Panc1 (cell line): ENCODE results near the gene GNE. TPM values are rescaled to one million over a fixed set of nuclear protein-coding genes. Genes with fewer than 3 reads are reported as not detected.

Experiments used
- ATAC-seq: fragments of 200-7000 bp; cut with Tn5 transposase; 2 replicates; pipeline ENCODE4 v1.9.1; 2020; ENCODE audit warnings: mild to moderate bottlenecking, moderate library complexity
- BruUV-seq: library from RNA; stranded (reverse); fragments of 400-500 nt; replicated peaks from 2 replicates; lab custom pipeline; 2021; lab: Mats Ljungman, UMichigan
- CTCF ChIA-PET: fragments of 300-600 bp; sonication (Branson Sonifier 250); formaldehyde crosslinking; loops from one replicate; lab custom pipeline; 2022; ENCODE audit warnings: antibody characterized with exemption; lab: Charles Lee
- POLR2A ChIA-PET: fragments of 300-600 bp; sonication (Branson Sonifier 250); formaldehyde crosslinking; loops from one replicate; lab custom pipeline; 2022; ENCODE audit warnings: antibody characterized with exemption; lab: Charles Lee
- DNase-seq: peaks from one replicate; pipeline ENCODE4 v3.0.0-alpha.2; 2010; ENCODE audit warnings: low read depth, low spot score
- H3K27ac ChIP-seq: 2 replicates; pipeline ENCODE4 v1.5.1; 2011; ENCODE audit warnings: mild to moderate bottlenecking, low read length, inconsistent platforms
- H3K27me3 ChIP-seq: fragments of 200-500 bp; sonication (Bioruptor generic); 2 replicates; pipeline ENCODE4 v1.6.0; 2014; ENCODE audit warnings: low read length, inconsistent platforms; ENCODE audit not compliant: control insufficient read depth, insufficient read depth
- H3K36me3 ChIP-seq: fragments of 200-500 bp; sonication (Bioruptor generic); 2 replicates; pipeline ENCODE4 v1.5.1; 2014; ENCODE audit warnings: inconsistent platforms, mild to moderate bottlenecking, low read length, moderate library complexity; ENCODE audit not compliant: control insufficient read depth, insufficient read depth
- H3K4me1 ChIP-seq: 2 replicates; pipeline ENCODE4 v1.5.1; 2011; ENCODE audit warnings: inconsistent platforms, mild to moderate bottlenecking, low read length, moderate library complexity; ENCODE audit not compliant: control insufficient read depth, insufficient read depth
- H3K4me3 ChIP-seq, 2 experiments: 2 replicates each; pipeline ENCODE4 v1.5.1; 2011 to 2012; ENCODE audit warnings: low read depth in 2 of 2, low read length in 2 of 2, mild to moderate bottlenecking in 2 of 2, inconsistent platforms in 1 of 2, moderate library complexity in 1 of 2
- H3K9me3 ChIP-seq: fragments of 200-500 bp; sonication (Bioruptor generic); 2 replicates; pipeline ENCODE4 v1.5.1; 2014; ENCODE audit warnings: low read depth, mild to moderate bottlenecking, inconsistent platforms, low read length, moderate library complexity; ENCODE audit not compliant: control insufficient read depth, insufficient read depth
- POLR2AphosphoS5 ChIP-seq: IDR thresholded peaks from 2 replicates; pipeline ENCODE4 v1.6.1; 2012; ENCODE audit warnings: mild to moderate bottlenecking, low read depth, low read length, moderate library complexity
- SIN3A ChIP-seq: IDR thresholded peaks from 2 replicates; pipeline ENCODE4 v1.6.1; 2012; ENCODE audit warnings: low read depth, mild to moderate bottlenecking, low read length, moderate library complexity, borderline replicate concordance; ENCODE audit not compliant: insufficient read depth
- TCF7L2 ChIP-seq: IDR thresholded peaks from 2 replicates; pipeline ENCODE4 v1.6.1; 2011; ENCODE audit warnings: mild to moderate bottlenecking, low read depth, low read length, inconsistent platforms
- in situ Hi-C: cut with HindIII; loops from 2 replicates; pipeline ENCODE4 v1.10.0; 2016; ENCODE audit warnings: low sequenced_read_pairs, low pct_unique_long_range_greater_than_20kb
- intact Hi-C: fragments of 100-400 bp; cut with micrococcal nuclease; formaldehyde crosslinking; loops from one replicate; pipeline ENCODE4 v1.10.0; 2022; ENCODE audit not compliant: unreplicated experiment
- total RNA-seq: library from RNA; stranded (reverse); gene quantifications from one replicate; pipeline ENCODE4 v1.2.1, GENCODE V29; 2021; ENCODE audit not compliant: unreplicated experiment
- TF ChIP-seq, protein P1 (sequence below), 2 experiments: IDR thresholded peaks; 2 replicates each; pipeline ENCODE4 v1.6.1; 2011 to 2012; ENCODE audit warnings: low read depth in 2 of 2, control low read depth in 1 of 2, low read length in 1 of 2, mild to moderate bottlenecking in 1 of 2, moderate library complexity in 1 of 2; ENCODE audit not compliant: insufficient read depth in 1 of 2
- TF ChIP-seq, protein P2 (sequence below): fragments of 450-650 bp; IDR thresholded peaks from 2 replicates; pipeline ENCODE4 v1.5.1; 2017; ENCODE audit warnings: mild to moderate bottlenecking

GNE gene
- total RNA-seq, 1 experiment from 2014 or later: 107 TPM

DNA sequence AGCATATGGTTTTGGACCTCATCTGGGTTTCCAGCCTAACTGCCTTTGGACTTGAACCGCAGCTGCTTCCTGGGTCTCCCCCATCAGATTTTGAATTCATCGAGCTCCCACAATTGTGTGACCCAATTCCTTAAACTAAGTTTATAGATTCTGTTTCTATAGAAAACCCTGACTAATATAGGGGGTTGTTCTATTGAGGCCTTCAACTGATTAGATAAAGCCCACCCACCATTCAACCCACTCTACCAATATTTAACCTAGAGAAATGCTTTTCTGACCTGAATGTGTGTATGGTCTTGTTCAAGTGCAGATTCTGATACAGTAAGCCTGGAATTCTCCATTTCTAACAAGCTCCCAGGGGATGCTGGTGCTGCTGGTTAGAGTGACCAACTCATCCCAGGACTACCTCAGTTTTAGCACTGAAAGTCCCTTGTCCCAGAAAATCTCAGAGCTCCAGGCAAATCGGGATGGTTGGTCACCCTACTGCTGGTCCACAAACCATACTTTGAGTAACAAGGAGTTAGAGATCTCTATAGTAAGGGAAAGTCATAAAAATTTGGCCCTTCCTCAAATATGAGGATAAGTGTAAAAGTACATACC, 31.7 kb upstream of the GNE start:
- intact Hi-C loops (no loop called here), in situ Hi-C loops (no loop called here)
- BruUV-seq: no TSS peak
- CTCF ChIA-PET: no interaction called here
- H3K36me3 ChIP-seq: no peaks in the 10 kb centered on the region
- TF ChIP-seq, protein P1, sequence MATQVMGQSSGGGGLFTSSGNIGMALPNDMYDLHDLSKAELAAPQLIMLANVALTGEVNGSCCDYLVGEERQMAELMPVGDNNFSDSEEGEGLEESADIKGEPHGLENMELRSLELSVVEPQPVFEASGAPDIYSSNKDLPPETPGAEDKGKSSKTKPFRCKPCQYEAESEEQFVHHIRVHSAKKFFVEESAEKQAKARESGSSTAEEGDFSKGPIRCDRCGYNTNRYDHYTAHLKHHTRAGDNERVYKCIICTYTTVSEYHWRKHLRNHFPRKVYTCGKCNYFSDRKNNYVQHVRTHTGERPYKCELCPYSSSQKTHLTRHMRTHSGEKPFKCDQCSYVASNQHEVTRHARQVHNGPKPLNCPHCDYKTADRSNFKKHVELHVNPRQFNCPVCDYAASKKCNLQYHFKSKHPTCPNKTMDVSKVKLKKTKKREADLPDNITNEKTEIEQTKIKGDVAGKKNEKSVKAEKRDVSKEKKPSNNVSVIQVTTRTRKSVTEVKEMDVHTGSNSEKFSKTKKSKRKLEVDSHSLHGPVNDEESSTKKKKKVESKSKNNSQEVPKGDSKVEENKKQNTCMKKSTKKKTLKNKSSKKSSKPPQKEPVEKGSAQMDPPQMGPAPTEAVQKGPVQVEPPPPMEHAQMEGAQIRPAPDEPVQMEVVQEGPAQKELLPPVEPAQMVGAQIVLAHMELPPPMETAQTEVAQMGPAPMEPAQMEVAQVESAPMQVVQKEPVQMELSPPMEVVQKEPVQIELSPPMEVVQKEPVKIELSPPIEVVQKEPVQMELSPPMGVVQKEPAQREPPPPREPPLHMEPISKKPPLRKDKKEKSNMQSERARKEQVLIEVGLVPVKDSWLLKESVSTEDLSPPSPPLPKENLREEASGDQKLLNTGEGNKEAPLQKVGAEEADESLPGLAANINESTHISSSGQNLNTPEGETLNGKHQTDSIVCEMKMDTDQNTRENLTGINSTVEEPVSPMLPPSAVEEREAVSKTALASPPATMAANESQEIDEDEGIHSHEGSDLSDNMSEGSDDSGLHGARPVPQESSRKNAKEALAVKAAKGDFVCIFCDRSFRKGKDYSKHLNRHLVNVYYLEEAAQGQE (IDR thresholded peaks at IDR 0.05; ENCODE audit: insufficient read depth in 1 of 2, low read depth in 2 of 2, low read length in 1 of 2): no peak
- TF ChIP-seq, protein P2, sequence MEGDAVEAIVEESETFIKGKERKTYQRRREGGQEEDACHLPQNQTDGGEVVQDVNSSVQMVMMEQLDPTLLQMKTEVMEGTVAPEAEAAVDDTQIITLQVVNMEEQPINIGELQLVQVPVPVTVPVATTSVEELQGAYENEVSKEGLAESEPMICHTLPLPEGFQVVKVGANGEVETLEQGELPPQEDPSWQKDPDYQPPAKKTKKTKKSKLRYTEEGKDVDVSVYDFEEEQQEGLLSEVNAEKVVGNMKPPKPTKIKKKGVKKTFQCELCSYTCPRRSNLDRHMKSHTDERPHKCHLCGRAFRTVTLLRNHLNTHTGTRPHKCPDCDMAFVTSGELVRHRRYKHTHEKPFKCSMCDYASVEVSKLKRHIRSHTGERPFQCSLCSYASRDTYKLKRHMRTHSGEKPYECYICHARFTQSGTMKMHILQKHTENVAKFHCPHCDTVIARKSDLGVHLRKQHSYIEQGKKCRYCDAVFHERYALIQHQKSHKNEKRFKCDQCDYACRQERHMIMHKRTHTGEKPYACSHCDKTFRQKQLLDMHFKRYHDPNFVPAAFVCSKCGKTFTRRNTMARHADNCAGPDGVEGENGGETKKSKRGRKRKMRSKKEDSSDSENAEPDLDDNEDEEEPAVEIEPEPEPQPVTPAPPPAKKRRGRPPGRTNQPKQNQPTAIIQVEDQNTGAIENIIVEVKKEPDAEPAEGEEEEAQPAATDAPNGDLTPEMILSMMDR: no peak
- no peak for TF ChIP-seq TCF7L2
- POLR2A ChIA-PET: interaction anchor here (1.3 kb wide), 1 partner anchor 36 kb away, joined by 3 read pairs; no protein-coding TSS in a partner anchor
- H3K4me1 ChIP-seq: peaks cover 12% of the 10 kb centered on the region; the same call in 1 of the 2 replicates
- H3K27me3 ChIP-seq: no peaks in the 10 kb centered on the region
- H3K9me3 ChIP-seq: no peaks in the 10 kb centered on the region
- H3K27ac ChIP-seq: peak overlapping the region; percentile 52
- ATAC-seq (no peak), DNase-seq (no peak)
- no peak overlapping the region for H3K4me3 ChIP-seq

DNA sequence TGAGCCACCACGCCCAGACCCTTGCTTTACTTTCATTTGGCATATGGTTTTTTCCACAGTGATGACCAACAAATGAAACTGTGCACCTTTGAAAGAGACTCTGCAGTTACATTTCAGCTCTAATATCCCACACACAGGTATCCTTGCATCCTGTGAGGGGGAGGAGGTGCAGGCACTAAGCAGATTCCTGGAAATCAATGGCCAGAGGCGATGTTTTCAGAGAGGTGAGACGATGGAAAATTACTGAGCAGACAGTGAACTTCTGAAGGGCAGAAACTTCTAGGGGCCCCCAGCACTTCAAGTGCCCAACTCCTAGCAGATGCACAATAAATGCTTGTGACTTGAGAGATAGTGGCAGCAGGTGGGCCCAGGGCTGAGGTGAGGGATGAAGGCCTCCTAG, 29.8 kb upstream of the GNE start:
- intact Hi-C loops (no loop called here), in situ Hi-C loops (no loop called here)
- no TSS peak for BruUV-seq
- ATAC-seq: no peak
- Histone ChIP-seq H3K36me3 (no peaks in the 10 kb centered on the region), H3K4me3 (no peak overlapping the region), H3K4me1 (0 out of 2 replicates have a peak, but pooled peaks cover 8% of the 10 kb centered on the region), H3K27me3 (no peaks in the 10 kb centered on the region), H3K27ac (peak overlapping the region; percentile 3; the same call in 1 of the 2 replicates), H3K9me3 (no peaks in the 10 kb centered on the region)
- POLR2A ChIA-PET: interaction anchor here (0.5 kb wide), 1 partner anchor 35 kb away, joined by 3 read pairs; no protein-coding TSS in a partner anchor
- DNase-seq: no peak
- TF ChIP-seq TCF7L2 (no peak), POLR2AphosphoS5 (no peak), SIN3A (no peak)
- TF ChIP-seq, protein P2: no peak
- TF ChIP-seq, protein P1 (IDR thresholded peaks at IDR 0.05; ENCODE audit: insufficient read depth in 1 of 2, low read depth in 2 of 2, low read length in 1 of 2): no peak
- CTCF ChIA-PET: no interaction called here
